Forelimb muscle (tissue), 1 donor: Measurements from ENCODE around the gene AASS. TPM values are rescaled to one million over a fixed set of nuclear protein-coding genes. Genes with fewer than 3 reads are reported as not detected.

Source experiments
- DNase-seq: peaks from one replicate; pipeline ENCODE4 v3.0.0-alpha.2; 2013; ENCODE audit warnings: low read depth
- polyA plus RNA-seq: library from polyadenylated mRNA; unstranded; fragments of 120-200 nt; gene quantifications from one replicate; pipeline ENCODE4 v1.2.1, GENCODE V29; 2013; ENCODE audit not compliant: insufficient read length

AASS gene
- polyA plus RNA-seq, 1 donor, result 20.7 TPM

- DNase-seq, result no peak
These were observed 103.9 kb downstream of the AASS start for GRCh38 chr7:122040147-122040546.

DNA sequence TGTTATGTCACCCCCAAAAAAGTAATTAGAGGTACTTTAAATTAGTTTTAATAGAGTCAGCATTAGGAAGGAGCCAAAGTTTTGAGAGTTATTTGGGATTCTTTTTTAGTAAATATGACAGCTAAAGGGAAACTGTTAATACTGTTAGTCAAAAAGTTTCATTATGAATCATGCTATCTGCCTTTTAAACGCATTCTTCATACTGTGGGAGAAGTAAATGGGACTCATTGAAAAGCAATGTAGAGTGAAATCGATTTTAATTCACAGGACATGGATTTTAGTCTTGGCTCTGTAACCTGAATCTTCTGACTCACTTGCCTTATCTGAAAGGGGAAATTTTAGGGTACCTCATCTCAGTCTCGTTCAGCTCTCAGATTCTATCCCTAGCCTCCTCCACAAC lies 105.1 kb downstream of the AASS start:
- DNase-seq, result no peak

GRCh38 chr7:122038134-122038533 lies 105.9 kb downstream of the AASS start:
- no peak for DNase-seq

- no peak for DNase-seq
These were observed 108.2 kb downstream of the AASS start for GRCh38 chr7:122035876-122036275.

GRCh38 chr7:122033641-122034040 lies 110.4 kb downstream of the AASS start:
- no peak for DNase-seq

DNA sequence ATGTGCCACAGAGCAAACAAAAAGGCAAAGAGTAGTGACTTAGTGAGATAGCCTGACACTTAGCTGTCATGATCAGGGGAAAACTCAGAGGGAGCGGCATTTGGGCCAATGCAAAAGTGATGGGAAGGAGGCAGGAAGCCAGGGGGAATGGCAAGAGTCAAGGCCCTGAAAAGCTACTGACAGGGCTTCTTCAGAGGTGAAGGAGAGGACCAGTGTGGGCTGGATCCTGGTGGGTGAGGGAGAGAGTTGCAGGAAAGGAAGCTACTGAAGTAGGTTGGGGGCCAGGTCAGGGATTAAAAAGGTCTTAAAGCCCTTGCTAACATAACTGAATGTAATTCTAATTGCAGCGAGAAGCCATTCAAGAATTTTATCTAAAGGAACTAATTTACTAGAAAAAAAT lies 117.0 kb downstream of the AASS start:
- DNase-seq, result no peak

Other genes with a start within 250 kb of the AASS start
- not detected for gene FEZF1, start 160.5 kb upstream of the AASS start, polyA plus RNA-seq